ENCODE measurements around the gene LINS1.

LINS1 gene

DNA sequence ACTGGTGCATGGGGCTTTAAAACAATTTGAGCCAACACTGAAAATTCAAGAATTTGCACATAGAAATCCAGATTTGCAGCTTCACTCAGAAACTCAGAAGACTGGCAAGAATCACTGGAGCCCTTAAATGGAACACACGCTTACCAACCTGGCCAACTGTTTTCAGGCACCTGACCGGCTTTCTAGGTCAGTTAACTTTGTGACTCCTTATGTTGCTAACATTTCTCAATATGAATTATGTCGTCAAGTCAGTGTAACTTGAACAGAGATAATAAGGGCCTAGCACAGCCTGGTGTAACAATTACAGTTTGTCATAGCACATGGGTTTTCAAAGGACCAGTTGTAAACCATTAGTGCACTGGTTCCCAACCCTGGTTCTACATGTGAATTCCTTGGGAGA is 80.1 kb downstream of the LINS1 start:
- no peaks in the 10 kb centered on the region for H3K4me1 ChIP-seq (ENCODE audit: control insufficient read depth, insufficient read depth, low read length)
- no peaks in the 10 kb centered on the region for H3K36me3 ChIP-seq (ENCODE audit: control insufficient read depth, insufficient read depth, low read length)
- H3K27me3 ChIP-seq (ENCODE audit: control insufficient read depth, insufficient read depth, low read length) = no peaks in the 10 kb centered on the region
- H3K9ac ChIP-seq (ENCODE audit: low read depth, low read length) = no peak overlapping the region
- H3K4me3 ChIP-seq (ENCODE audit: low read depth, low read length) = no peak overlapping the region
- no peaks in the 10 kb centered on the region for H3K9me3 ChIP-seq (ENCODE audit: control insufficient read depth, insufficient read depth, low read length)

DNA sequence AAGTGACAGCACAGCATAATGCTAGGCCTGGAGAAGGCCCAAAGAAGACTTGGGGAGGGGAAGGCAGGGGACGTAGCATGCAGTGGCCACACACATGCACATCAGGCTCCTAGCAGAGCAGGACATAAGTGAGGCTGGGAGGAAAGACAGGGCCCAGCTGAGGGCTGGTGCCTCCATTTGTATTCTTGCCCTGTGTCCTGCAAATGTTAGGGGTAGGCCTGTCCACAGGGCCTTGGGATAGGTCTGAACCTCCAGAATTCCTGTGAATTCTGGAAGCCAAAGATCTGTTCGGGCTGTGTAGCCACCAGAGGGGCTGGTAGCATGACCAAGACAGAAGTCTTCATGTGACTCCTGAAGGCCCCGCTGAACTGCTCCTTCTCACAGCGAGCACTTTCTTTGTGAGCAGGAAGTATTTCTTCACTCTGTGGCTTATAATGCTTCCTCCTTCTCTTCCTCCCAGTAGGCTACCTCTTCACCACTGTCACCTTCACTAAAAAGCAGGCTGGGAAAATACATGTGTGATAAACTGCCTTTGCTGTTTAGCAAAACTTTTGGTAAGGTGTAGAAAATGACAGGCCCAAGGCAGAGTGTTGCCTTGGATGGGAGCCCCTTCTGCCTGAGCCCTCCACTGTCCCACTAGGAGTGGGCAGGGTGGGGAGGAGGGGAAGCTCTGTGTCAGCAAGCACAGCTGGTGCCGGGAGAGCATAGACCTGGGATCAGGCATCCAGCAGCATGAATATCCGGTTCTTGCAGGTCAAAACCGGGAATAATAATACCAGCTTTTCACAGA is 81.7 kb downstream of the LINS1 start:
- H3K4me3 ChIP-seq (ENCODE audit: low read depth, low read length) = no peak overlapping the region
- no peaks in the 10 kb centered on the region for H3K27me3 ChIP-seq (ENCODE audit: control insufficient read depth, insufficient read depth, low read length)
- H3K36me3 ChIP-seq (ENCODE audit: control insufficient read depth, insufficient read depth, low read length) = no peaks in the 10 kb centered on the region
- H3K9me3 ChIP-seq (ENCODE audit: control insufficient read depth, insufficient read depth, low read length) = no peaks in the 10 kb centered on the region
- no peak overlapping the region for H3K9ac ChIP-seq (ENCODE audit: low read depth, low read length)
- H3K4me1 ChIP-seq (ENCODE audit: control insufficient read depth, insufficient read depth, low read length) = no peaks in the 10 kb centered on the region

DNA sequence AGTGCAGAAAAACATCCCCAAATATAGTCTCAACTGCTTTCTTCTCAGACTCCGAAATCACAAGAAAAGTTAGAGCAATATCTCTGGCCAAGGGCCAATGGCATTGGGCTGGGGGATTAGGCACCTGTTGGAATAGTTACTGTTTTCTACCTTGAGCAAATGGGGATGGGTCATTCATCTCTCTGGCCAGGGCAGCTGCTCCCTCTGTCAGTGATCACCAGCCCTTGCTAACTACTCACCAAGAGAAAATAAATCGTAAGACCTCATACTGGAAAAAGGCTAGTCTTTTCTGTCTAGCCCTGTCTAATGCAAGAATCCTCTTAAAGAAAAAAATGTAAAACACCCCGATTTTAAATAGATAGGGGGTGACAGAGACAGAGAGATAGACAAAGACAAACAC is 84.1 kb downstream of the LINS1 start:
- no peaks in the 10 kb centered on the region for H3K9me3 ChIP-seq (ENCODE audit: control insufficient read depth, insufficient read depth, low read length)
- no peaks in the 10 kb centered on the region for H3K4me1 ChIP-seq (ENCODE audit: control insufficient read depth, insufficient read depth, low read length)
- no peaks in the 10 kb centered on the region for H3K36me3 ChIP-seq (ENCODE audit: control insufficient read depth, insufficient read depth, low read length)
- H3K9ac ChIP-seq (ENCODE audit: low read depth, low read length) = no peak overlapping the region
- H3K27me3 ChIP-seq (ENCODE audit: control insufficient read depth, insufficient read depth, low read length) = no peaks in the 10 kb centered on the region
- H3K4me3 ChIP-seq (ENCODE audit: low read depth, low read length) = no peak overlapping the region

Measured in iPS-15b (cell line).